Loucy (cell line): Measurements from ENCODE around the gene AGFG1.

Experiments used
- H2AFZ ChIP-seq: fragments of 200-600 bp; sonication (generic); 2 replicates; pipeline ENCODE4 v1.6.0; 2016; ENCODE audit warnings: antibody characterized with exemption, mild to moderate bottlenecking, low read length, moderate library complexity
- H3F3A ChIP-seq: fragments of 200-600 bp; 2 replicates; pipeline ENCODE4 v1.6.0; 2016; ENCODE audit warnings: antibody characterized with exemption, low read depth, mild to moderate bottlenecking
- H3K27me3 ChIP-seq: fragments of 200-600 bp; sonication (generic); 2 replicates; pipeline ENCODE4 v1.6.1; 2014; ENCODE audit warnings: low read length, mild to moderate bottlenecking; ENCODE audit not compliant: insufficient read depth, poor library complexity, severe bottlenecking
- H3K36me3 ChIP-seq: fragments of 200-600 bp; sonication (generic); 2 replicates; pipeline ENCODE4 v1.6.1; 2016; ENCODE audit warnings: low read length; ENCODE audit not compliant: insufficient read depth
- H3K4me1 ChIP-seq: fragments of 200-600 bp; sonication (generic); 2 replicates; pipeline ENCODE4 v1.5.1; 2014; ENCODE audit warnings: low read length, mild to moderate bottlenecking; ENCODE audit not compliant: insufficient read depth, poor library complexity, severe bottlenecking
- H3K4me2 ChIP-seq: fragments of 200-600 bp; sonication (generic); 2 replicates; pipeline ENCODE4 v1.6.0; 2014; ENCODE audit warnings: antibody characterized with exemption, low read length, low read depth, mild to moderate bottlenecking; ENCODE audit not compliant: poor library complexity, severe bottlenecking
- H3K4me3 ChIP-seq: fragments of 200-600 bp; sonication (generic); 2 replicates; pipeline ENCODE4 v1.5.1; 2014; ENCODE audit warnings: low read length, mild to moderate bottlenecking, mixed read lengths; ENCODE audit not compliant: poor library complexity, severe bottlenecking
- H3K79me2 ChIP-seq: fragments of 200-600 bp; sonication (generic); 2 replicates; pipeline ENCODE4 v1.6.1; 2014; ENCODE audit warnings: low read length; ENCODE audit not compliant: insufficient read depth
- H3K9ac ChIP-seq: fragments of 200-600 bp; sonication (generic); 2 replicates; pipeline ENCODE4 v1.6.0; 2014; ENCODE audit warnings: mild to moderate bottlenecking, low read depth, low read length, moderate library complexity; ENCODE audit not compliant: poor library complexity, severe bottlenecking
- H3K9me2 ChIP-seq: fragments of 200-600 bp; sonication (generic); replicated peaks from 2 replicates; pipeline ENCODE4 v1.6.1; 2016; ENCODE audit warnings: low read depth, low read length, mixed read lengths
- H3K9me3 ChIP-seq: fragments of 200-600 bp; sonication (generic); 2 replicates; pipeline ENCODE4 v1.6.1; 2014; ENCODE audit warnings: mild to moderate bottlenecking, antibody characterized with exemption, low read length, low read depth; ENCODE audit not compliant: insufficient read depth
- H4K20me1 ChIP-seq: fragments of 200-600 bp; sonication (generic); 2 replicates; pipeline ENCODE4 v1.6.0; 2014; ENCODE audit warnings: antibody characterized with exemption, low read length, mild to moderate bottlenecking; ENCODE audit not compliant: insufficient read depth, poor library complexity, severe bottlenecking
- EZH2phosphoT487 ChIP-seq: fragments of 200-600 bp; IDR thresholded peaks from 2 replicates; pipeline ENCODE4 v1.6.1; 2018; ENCODE audit warnings: antibody characterized with exemption, mild to moderate bottlenecking, moderate library complexity, borderline replicate concordance
- TF ChIP-seq, protein P1 (sequence below): fragments of 200-600 bp; sonication (generic); conservative IDR thresholded peaks from 2 replicates; pipeline ENCODE4 v1.5.1; 2014; ENCODE audit warnings: mild to moderate bottlenecking, antibody characterized with exemption, low read length

The AGFG1 gene

GRCh38 chr2:227565080-227565479, 93.1 kb downstream of the AGFG1 start:
- Histone ChIP-seq H4K20me1 (no peaks in the 10 kb centered on the region), H3K4me3 (no peak overlapping the region), H3K4me1 (no peaks in the 10 kb centered on the region), H3K79me2 (no peaks in the 10 kb centered on the region), H3K36me3 (no peaks in the 10 kb centered on the region), H3K4me2 (no peak overlapping the region), H3F3A (no peaks in the 10 kb centered on the region), H3K9me3 (no peaks in the 10 kb centered on the region), H3K9me2 (no peaks in the 10 kb centered on the region), H3K27me3 (no peaks in the 10 kb centered on the region), H2AFZ (no peak overlapping the region), H3K9ac (no peak overlapping the region)
- TF ChIP-seq EZH2phosphoT487, result no peak
- TF ChIP-seq, protein P1, sequence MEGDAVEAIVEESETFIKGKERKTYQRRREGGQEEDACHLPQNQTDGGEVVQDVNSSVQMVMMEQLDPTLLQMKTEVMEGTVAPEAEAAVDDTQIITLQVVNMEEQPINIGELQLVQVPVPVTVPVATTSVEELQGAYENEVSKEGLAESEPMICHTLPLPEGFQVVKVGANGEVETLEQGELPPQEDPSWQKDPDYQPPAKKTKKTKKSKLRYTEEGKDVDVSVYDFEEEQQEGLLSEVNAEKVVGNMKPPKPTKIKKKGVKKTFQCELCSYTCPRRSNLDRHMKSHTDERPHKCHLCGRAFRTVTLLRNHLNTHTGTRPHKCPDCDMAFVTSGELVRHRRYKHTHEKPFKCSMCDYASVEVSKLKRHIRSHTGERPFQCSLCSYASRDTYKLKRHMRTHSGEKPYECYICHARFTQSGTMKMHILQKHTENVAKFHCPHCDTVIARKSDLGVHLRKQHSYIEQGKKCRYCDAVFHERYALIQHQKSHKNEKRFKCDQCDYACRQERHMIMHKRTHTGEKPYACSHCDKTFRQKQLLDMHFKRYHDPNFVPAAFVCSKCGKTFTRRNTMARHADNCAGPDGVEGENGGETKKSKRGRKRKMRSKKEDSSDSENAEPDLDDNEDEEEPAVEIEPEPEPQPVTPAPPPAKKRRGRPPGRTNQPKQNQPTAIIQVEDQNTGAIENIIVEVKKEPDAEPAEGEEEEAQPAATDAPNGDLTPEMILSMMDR, result no peak

- no peak overlapping the region for H3K4me2 ChIP-seq
- H3K9ac ChIP-seq, result no peak overlapping the region
- no peaks in the 10 kb centered on the region for H4K20me1 ChIP-seq
- no peak for TF ChIP-seq EZH2phosphoT487
- TF ChIP-seq, protein P1, result no peak
- H3F3A ChIP-seq, result no peaks in the 10 kb centered on the region
- no peaks in the 10 kb centered on the region for H3K9me3 ChIP-seq
- no peaks in the 10 kb centered on the region for H3K36me3 ChIP-seq
- no peaks in the 10 kb centered on the region for H3K4me1 ChIP-seq
- no peaks in the 10 kb centered on the region for H3K27me3 ChIP-seq
- no peaks in the 10 kb centered on the region for H3K79me2 ChIP-seq
- H2AFZ ChIP-seq, result no peak overlapping the region
- H3K9me2 ChIP-seq, result no peaks in the 10 kb centered on the region
- no peak overlapping the region for H3K4me3 ChIP-seq
These were observed 94.1 kb downstream of the AGFG1 start for GRCh38 chr2:227566012-227566411.

- H4K20me1 ChIP-seq, result no peaks in the 10 kb centered on the region
- H3K9me3 ChIP-seq, result no peaks in the 10 kb centered on the region
- no peak overlapping the region for H2AFZ ChIP-seq
- no peak overlapping the region for H3K4me3 ChIP-seq
- no peaks in the 10 kb centered on the region for H3F3A ChIP-seq
- H3K9me2 ChIP-seq, result no peaks in the 10 kb centered on the region
- H3K79me2 ChIP-seq, result no peaks in the 10 kb centered on the region
- H3K36me3 ChIP-seq, result no peaks in the 10 kb centered on the region
- H3K9ac ChIP-seq, result no peak overlapping the region
- H3K4me2 ChIP-seq, result no peak overlapping the region
- no peak for TF ChIP-seq EZH2phosphoT487
- H3K27me3 ChIP-seq, result no peaks in the 10 kb centered on the region
- no peaks in the 10 kb centered on the region for H3K4me1 ChIP-seq
These were observed 96.9 kb downstream of the AGFG1 start for GRCh38 chr2:227568852-227569169.

DNA sequence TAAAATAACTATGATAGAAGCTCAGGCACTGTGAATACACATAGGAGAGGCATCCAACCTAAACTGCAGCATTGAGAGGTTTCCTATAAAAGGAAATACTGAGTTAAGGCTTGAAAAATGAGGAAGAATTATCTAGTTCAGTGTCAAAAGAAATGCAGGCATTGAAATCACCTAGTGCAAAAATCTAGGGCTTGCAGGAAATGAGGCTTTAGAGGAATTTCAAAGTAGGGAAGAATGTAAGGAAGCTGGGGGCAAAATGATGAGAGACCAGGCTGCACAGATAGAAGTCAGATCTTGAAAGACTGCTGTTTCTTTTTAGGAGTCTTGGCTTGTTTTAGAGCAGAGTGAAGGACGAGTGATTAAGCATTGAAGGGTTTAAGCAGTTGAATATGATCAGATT, 98.7 kb downstream of the AGFG1 start:
- H3K79me2 ChIP-seq, result no peaks in the 10 kb centered on the region
- no peak overlapping the region for H3K9ac ChIP-seq
- no peaks in the 10 kb centered on the region for H3K27me3 ChIP-seq
- no peak overlapping the region for H2AFZ ChIP-seq
- H3F3A ChIP-seq, result no peaks in the 10 kb centered on the region
- H3K4me1 ChIP-seq, result no peaks in the 10 kb centered on the region
- no peak overlapping the region for H3K4me2 ChIP-seq
- H3K9me3 ChIP-seq, result no peaks in the 10 kb centered on the region
- no peaks in the 10 kb centered on the region for H4K20me1 ChIP-seq
- no peaks in the 10 kb centered on the region for H3K36me3 ChIP-seq
- TF ChIP-seq EZH2phosphoT487, result no peak
- no peak overlapping the region for H3K4me3 ChIP-seq
- no peaks in the 10 kb centered on the region for H3K9me2 ChIP-seq
